Globus pallidus (tissue), 1 donor: ENCODE measurements around the gene TRAPPC10.

Experiments
- DNase-seq: peaks from one replicate; pipeline ENCODE4 v3.0.0-alpha.2; 2015; ENCODE audit warnings: low spot score

TRAPPC10 gene

GRCh38 chr21:44067011-44067839 lies 55.1 kb downstream of the TRAPPC10 start:
- no peak for DNase-seq

DNA sequence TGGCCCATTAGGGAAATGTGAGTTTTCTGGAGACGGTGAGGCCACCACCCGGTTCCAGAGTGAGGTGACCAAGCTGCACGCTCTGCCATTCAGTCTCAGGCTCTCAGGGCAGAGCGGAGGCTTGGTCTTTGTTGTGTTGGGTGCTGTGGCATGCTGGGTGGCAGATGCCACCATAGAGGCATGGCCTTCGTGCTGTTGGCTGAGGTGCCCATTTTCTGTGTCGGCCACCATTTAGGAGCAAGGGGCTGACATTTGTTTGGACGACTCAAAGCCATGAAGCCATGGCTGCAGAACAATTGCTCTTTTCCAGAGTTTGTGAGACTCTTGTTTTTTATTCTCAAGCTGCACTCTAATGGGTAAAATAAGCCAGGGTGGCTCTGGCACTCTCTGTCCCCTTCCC lies 58.3 kb downstream of the TRAPPC10 start:
- no peak for DNase-seq

DNA sequence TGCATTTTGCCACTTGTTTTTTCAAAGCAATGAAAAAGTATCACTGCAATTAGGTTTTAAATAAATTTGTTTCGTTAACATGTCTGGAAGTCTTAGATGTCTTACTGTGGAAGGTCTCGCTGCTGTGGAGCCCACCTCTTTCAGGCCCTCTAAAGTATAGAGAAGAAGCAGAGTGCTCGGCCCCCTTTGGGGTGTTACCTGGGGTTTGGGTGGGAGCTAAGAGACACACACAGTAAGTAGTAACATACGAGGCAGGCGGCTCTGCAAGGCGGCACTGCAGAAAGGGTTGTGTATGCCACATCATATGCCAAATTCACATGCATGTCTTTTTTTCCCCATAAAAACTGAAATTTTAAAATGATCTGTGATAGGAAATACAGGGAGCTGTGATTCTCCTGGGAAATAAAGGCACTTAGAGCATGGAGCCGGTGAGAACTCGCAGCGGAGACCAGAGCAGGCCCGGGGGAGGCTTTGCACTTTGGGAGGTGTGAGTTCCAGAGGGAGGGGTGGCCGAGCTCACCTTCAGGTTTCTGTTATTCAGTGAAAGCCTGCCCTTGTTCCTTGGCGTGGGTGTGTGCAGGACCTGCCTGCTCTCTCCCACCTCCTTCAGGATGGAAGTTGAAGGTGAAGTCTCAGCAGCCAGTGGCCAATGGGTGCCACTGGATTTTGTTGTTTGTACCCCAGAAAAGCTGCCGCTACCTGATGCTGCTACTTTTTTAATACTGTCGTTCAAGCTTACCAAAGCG lies 59.4 kb downstream of the TRAPPC10 start:
- DNase-seq: no peak

- DNase-seq: no peak
Measured at GRCh38 chr21:44072111-44072510, 60.0 kb downstream of the TRAPPC10 start.

DNA sequence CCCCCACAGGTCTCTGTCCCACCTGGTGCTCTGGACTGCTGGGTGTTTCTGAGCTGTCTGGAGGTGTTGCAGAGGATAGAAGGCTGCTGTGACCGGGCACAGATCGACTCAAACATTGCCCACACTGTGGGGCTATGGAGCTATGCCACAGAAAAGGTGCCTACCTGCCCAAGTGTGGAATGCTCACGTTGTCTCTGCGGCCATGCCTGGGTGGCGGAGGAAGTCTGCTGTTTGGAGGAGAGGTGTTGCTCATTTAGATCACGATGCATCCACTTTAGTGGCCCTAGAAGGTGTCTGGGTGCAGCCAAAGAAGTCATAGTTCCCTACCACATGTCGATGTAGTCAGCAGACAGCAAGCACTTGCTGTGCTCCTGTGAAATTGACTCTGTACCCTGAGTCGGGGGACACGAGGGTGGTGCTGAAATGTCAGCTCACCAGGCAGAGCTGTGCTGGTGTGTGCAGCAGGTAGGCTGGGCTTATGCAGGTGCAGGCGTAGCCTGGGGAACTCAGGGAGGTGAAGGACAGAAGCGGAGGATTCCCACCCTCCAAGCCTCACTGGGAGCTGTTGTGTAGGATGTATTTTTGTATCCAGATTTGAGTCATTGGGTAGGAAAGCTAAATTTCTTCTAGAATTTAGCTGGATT lies 62.3 kb downstream of the TRAPPC10 start:
- no peak for DNase-seq

GRCh38 chr21:44076316-44076715 lies 64.2 kb downstream of the TRAPPC10 start:
- no peak for DNase-seq

DNA sequence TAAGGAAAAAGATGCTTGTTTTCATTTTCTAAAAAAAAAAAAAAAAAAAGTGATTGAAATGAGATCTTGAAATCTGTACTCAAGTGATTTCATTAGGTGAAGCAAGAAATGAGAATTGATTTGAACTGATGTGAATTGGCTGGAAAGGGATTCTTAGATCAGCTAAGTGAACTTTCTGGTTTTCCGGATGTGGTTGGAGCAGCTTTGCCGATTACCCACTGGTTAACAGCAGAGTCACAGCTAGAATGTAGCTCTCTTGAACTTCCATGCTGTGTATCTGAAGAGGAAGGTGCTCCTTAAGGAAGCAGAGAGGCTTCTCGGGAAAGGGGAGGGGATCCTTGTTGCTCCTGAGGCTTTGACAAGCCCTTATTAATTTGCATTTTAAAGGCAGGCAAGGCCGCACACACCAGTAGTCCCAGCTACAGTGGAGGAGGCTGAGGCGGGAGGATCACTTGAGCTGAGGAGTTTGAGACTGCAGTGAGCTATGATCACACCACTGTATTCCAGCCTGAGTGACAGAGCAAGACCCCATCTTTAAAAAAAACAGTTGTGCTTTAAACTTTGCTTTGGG lies 66.4 kb downstream of the TRAPPC10 start:
- DNase-seq: no peak

DNA sequence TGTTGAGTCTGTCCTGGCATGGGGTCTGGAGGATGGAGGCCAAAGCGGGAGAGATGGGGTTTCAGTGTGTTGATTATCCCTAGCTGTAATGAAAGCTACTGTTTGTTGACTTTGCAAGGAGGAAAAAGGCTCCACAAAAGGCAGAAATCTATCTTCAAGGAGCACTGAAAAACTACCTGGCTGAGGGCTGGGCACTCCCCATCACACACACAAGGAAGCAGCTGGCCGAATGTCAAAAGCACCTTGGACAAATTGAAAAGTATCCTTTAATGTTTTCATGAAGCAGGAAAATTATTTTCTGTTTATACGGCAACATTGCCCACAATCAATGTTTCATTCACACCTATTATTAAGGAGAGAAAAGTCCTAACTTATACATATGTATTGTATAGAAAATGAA lies 67.3 kb downstream of the TRAPPC10 start:
- no peak for DNase-seq

GRCh38 chr21:44079846-44080245 lies 67.7 kb downstream of the TRAPPC10 start:
- no peak for DNase-seq

DNA sequence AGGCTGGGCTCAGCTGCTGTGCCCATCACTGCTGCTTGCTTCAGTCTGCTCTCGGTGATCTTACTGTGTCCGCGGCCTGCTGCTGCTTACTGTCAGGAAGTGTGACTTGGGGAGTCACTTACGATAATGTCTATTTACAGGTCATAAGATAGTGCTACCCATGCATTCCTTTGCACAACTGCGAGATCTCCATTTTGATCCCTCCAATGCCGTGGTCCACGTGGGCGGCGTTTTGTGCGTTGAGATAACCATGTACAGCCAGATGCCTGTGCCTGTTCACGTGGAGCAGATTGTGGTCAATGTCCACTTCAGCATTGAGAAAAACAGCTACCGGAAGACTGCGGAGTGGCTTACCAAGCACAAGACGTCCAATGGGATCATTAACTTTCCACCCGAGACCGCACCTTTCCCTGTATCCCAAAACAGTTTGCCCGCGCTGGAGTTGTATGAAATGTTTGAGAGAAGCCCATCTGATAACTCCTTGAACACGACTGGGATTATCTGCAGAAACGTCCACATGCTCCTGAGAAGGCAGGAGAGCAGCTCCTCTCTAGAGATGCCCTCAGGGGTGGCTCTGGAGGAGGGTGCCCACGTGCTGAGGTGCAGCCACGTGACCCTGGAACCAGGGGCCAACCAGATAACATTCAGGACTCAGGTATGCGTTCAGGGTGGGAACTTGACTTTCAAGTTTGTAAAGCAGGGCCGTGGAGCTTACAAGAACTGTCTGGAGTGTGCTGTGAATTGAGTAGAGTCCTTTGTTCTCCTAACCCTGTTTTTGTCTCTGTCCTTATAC lies 70.7 kb downstream of the TRAPPC10 start:
- no peak for DNase-seq

- DNase-seq: no peak
Measured at GRCh38 chr21:44083631-44084291, 71.7 kb downstream of the TRAPPC10 start.

- peak; percentile 54 for DNase-seq
Measured at GRCh38 chr21:44084496-44085241, 72.6 kb downstream of the TRAPPC10 start.

- peak; percentile 94 for DNase-seq
Measured at GRCh38 chr21:44085491-44086321, 73.6 kb downstream of the TRAPPC10 start.

DNA sequence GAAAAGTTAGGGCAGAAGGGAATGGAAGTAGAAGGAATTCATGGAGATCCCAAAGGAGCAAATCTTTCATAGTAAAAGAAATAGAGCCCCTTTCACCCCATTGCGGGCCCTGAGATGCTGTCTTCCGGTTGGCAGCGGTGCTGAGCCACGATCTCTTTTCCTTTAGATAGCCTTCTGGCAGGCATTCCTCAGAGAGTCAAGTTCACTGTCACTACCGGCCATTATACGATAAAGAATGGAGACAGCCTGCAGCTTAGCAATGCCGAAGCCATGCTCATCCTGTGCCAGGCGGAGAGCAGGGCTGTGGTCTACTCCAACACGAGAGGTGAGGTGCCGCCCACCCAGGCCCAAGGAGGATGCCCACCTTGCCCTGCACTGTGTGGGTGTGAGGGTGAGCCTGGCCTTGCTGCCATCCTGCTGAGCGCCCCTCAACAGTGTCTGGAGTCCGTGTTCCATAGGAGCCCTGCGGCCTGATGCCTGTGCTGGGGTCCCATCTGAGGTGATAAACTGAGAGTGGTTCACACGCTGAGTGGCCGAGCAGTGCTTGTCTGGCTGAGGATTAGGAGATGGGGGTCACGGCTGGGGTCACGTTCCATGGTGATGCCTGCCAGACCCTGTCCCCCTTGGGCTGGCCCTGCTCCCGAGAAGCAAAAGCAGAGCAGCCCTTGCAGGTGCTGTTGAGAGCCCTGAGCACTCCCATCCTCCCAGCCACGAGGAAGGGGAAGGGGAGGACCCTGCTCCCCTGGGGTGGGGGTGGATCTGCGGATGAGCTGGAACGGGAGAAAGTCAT lies 74.7 kb downstream of the TRAPPC10 start:
- no peak for DNase-seq

- no peak for DNase-seq
Measured at GRCh38 chr21:44087426-44088400, 75.6 kb downstream of the TRAPPC10 start.

GRCh38 chr21:44088401-44088780 lies 76.3 kb downstream of the TRAPPC10 start:
- DNase-seq: no peak
